HEK293 (cell line): ENCODE data around the gene CACNA1H.

ENCODE experiments used
- KLF16 ChIP-seq: fragments of 450-650 bp; formaldehyde crosslinking; IDR thresholded peaks from 2 replicates; pipeline ENCODE4 v1.5.1; 2017; ENCODE audit warnings: missing biosample characterization, missing genetic modification characterization
- MZF1 ChIP-seq: fragments of 450-650 bp; formaldehyde crosslinking; IDR thresholded peaks from 2 replicates; pipeline ENCODE4 v1.5.1; 2017; ENCODE audit warnings: missing biosample characterization, missing genetic modification characterization, borderline replicate concordance
- ZFP41 ChIP-seq: fragments of 450-650 bp; formaldehyde crosslinking; IDR thresholded peaks from 2 replicates; pipeline ENCODE4 v1.5.1; 2016; ENCODE audit warnings: missing biosample characterization, missing genetic modification characterization, borderline replicate concordance
- ZNF121 ChIP-seq: fragments of 450-650 bp; formaldehyde crosslinking; IDR thresholded peaks from 2 replicates; pipeline ENCODE4 v1.5.1; 2016; ENCODE audit warnings: missing biosample characterization, missing genetic modification characterization
- TF ChIP-seq, protein P1 (sequence below): fragments of 450-650 bp; formaldehyde crosslinking; IDR thresholded peaks from 2 replicates; pipeline ENCODE4 v1.5.1; 2016; ENCODE audit warnings: missing biosample characterization, missing genetic modification characterization
- TF ChIP-seq, protein P2 (sequence below): fragments of 450-650 bp; formaldehyde crosslinking; IDR thresholded peaks from 2 replicates; pipeline ENCODE4 v1.5.1; 2016; ENCODE audit warnings: missing biosample characterization, missing genetic modification characterization
- TF ChIP-seq, protein P3 (sequence below): fragments of 450-650 bp; formaldehyde crosslinking; IDR thresholded peaks from 2 replicates; pipeline ENCODE4 v1.5.1; 2016; ENCODE audit warnings: missing biosample characterization, missing genetic modification characterization
- TF ChIP-seq, protein P4 (sequence below): fragments of 450-650 bp; formaldehyde crosslinking; IDR thresholded peaks from 2 replicates; pipeline ENCODE4 v1.5.1; 2016; ENCODE audit warnings: missing biosample characterization, missing genetic modification characterization, low read depth

DNA sequence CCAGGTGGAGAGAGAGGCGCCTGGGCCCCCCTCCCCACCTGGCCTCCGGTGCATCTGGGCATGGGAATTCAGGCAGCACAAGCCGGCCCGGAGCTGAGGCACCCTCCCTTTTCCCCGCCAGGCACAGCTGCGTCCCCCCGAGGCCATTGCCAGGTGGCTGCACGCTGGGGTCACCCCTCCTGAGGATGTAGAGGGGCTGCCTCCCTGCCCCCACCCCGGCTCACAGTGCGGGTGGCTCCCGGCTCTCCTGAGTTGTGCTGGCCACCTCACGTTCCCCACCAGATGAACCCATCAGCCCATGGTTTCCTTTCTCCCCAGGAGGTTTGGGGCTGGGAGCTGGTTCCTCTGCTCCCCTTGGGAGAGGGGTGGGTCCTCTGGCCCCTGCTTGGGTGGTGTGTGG lies 12.6 kb downstream of the CACNA1H start:
- TF ChIP-seq KLF16 (no peak), ZNF121 (tag by site-specific recombination) (no peak), ZFP41 (no peak), MZF1 (no peak)
- TF ChIP-seq, protein P1, sequence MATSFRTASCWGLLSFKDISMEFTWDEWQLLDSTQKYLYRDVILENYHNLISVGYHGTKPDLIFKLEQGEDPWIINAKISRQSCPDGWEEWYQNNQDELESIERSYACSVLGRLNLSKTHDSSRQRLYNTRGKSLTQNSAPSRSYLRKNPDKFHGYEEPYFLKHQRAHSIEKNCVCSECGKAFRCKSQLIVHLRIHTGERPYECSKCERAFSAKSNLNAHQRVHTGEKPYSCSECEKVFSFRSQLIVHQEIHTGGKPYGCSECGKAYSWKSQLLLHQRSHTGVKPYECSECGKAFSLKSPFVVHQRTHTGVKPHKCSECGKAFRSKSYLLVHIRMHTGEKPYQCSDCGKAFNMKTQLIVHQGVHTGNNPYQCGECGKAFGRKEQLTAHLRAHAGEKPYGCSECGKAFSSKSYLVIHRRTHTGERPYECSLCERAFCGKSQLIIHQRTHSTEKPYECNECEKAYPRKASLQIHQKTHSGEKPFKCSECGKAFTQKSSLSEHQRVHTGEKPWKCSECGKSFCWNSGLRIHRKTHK (tag by site-specific recombination), result no peak
- TF ChIP-seq, protein P2, sequence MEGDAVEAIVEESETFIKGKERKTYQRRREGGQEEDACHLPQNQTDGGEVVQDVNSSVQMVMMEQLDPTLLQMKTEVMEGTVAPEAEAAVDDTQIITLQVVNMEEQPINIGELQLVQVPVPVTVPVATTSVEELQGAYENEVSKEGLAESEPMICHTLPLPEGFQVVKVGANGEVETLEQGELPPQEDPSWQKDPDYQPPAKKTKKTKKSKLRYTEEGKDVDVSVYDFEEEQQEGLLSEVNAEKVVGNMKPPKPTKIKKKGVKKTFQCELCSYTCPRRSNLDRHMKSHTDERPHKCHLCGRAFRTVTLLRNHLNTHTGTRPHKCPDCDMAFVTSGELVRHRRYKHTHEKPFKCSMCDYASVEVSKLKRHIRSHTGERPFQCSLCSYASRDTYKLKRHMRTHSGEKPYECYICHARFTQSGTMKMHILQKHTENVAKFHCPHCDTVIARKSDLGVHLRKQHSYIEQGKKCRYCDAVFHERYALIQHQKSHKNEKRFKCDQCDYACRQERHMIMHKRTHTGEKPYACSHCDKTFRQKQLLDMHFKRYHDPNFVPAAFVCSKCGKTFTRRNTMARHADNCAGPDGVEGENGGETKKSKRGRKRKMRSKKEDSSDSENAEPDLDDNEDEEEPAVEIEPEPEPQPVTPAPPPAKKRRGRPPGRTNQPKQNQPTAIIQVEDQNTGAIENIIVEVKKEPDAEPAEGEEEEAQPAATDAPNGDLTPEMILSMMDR (tag by site-specific recombination), result no peak
- TF ChIP-seq, protein P3, sequence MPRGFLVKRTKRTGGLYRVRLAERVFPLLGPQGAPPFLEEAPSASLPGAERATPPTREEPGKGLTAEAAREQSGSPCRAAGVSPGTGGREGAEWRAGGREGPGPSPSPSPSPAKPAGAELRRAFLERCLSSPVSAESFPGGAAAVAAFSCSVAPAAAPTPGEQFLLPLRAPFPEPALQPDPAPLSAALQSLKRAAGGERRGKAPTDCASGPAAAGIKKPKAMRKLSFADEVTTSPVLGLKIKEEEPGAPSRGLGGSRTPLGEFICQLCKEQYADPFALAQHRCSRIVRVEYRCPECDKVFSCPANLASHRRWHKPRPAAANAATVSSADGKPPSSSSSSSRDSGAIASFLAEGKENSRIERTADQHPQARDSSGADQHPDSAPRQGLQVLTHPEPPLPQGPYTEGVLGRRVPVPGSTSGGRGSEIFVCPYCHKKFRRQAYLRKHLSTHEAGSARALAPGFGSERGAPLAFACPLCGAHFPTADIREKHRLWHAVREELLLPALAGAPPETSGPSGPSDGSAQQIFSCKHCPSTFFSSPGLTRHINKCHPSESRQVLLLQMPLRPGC (tag by site-specific recombination), result no peak
- TF ChIP-seq, protein P4, sequence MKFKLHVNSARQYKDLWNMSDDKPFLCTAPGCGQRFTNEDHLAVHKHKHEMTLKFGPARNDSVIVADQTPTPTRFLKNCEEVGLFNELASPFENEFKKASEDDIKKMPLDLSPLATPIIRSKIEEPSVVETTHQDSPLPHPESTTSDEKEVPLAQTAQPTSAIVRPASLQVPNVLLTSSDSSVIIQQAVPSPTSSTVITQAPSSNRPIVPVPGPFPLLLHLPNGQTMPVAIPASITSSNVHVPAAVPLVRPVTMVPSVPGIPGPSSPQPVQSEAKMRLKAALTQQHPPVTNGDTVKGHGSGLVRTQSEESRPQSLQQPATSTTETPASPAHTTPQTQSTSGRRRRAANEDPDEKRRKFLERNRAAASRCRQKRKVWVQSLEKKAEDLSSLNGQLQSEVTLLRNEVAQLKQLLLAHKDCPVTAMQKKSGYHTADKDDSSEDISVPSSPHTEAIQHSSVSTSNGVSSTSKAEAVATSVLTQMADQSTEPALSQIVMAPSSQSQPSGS, result no peak
